Activated T-cell treated with anti-CD3 and anti-CD28 coated beads, Interleukin-2, amount 50 U/mL, for 24 hours (primary cell): ENCODE measurements around the gene RBL2.

Experiments used
- DNase-seq: peaks from one replicate; pipeline ENCODE4 v3.0.0-alpha.2; 2020
- H3K27ac Mint-ChIP-seq: 2 replicates; pipeline ENCODE4 v1.8.0; 2020; ENCODE audit warnings: mild to moderate bottlenecking, mixed read lengths
- H3K27me3 Mint-ChIP-seq: 2 replicates; pipeline ENCODE4 v1.8.0; 2020; ENCODE audit warnings: mixed read lengths
- H3K36me3 Mint-ChIP-seq: 2 replicates; pipeline ENCODE4 v1.8.0; 2020; ENCODE audit warnings: low read depth, mixed read lengths
- H3K4me1 Mint-ChIP-seq: 2 replicates; pipeline ENCODE4 v1.8.0; 2020; ENCODE audit warnings: low read depth, mixed read lengths
- H3K4me3 Mint-ChIP-seq: 2 replicates; pipeline ENCODE4 v1.8.0; 2020; ENCODE audit warnings: mild to moderate bottlenecking, moderate library complexity, mixed read lengths
- H3K9me3 Mint-ChIP-seq: 2 replicates; pipeline ENCODE4 v1.8.0; 2020; ENCODE audit warnings: mixed read lengths

Gene RBL2

DNA sequence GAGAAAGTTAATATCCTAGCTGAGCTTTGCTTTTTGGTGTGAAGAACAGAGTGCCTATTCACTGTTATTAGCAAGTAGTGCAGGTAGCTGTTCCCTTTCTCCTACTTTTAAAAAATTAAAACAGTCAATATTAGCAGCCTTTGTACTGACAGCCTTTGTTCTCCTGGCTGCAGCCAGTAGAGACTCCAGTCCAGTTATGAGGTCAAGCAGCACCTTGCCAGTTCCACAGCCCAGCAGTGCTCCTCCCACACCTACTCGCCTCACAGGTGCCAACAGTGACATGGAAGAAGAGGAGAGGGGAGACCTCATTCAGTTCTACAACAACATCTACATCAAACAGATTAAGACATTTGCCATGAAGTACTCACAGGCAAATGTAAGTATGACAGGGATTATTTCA lies 46.1 kb downstream of the RBL2 start:
- H3K27me3 Mint-ChIP-seq = no peaks in the 10 kb centered on the region
- H3K4me1 Mint-ChIP-seq = peaks cover 49% of the 10 kb centered on the region
- peaks cover 12% of the 10 kb centered on the region for H3K9me3 Mint-ChIP-seq
- no peak for DNase-seq
- peaks cover 96% of the 10 kb centered on the region for H3K36me3 Mint-ChIP-seq
- H3K27ac Mint-ChIP-seq = peak overlapping the region; percentile 61
- H3K4me3 Mint-ChIP-seq = no peak overlapping the region

- peaks cover 23% of the 10 kb centered on the region for H3K9me3 Mint-ChIP-seq
- no peak for DNase-seq
Observed at GRCh38 chr16:53482123-53482522, 47.9 kb downstream of the RBL2 start.

GRCh38 chr16:53484542-53484941 lies 50.3 kb downstream of the RBL2 start:
- no peaks in the 10 kb centered on the region for H3K27me3 Mint-ChIP-seq
- H3K4me1 Mint-ChIP-seq = peaks cover 25% of the 10 kb centered on the region
- no peak overlapping the region for H3K27ac Mint-ChIP-seq
- peaks cover 96% of the 10 kb centered on the region for H3K36me3 Mint-ChIP-seq
- no peak overlapping the region for H3K4me3 Mint-ChIP-seq
- H3K9me3 Mint-ChIP-seq = peaks cover 25% of the 10 kb centered on the region
- no peak for DNase-seq

More at GRCh38 chr16:53482123-53482522, 47.9 kb downstream of the RBL2 start:
- H3K27ac Mint-ChIP-seq = peak overlapping the region; percentile 27
- no peak overlapping the region for H3K4me3 Mint-ChIP-seq
- H3K36me3 Mint-ChIP-seq = peaks cover 97% of the 10 kb centered on the region
- no peaks in the 10 kb centered on the region for H3K27me3 Mint-ChIP-seq
- H3K4me1 Mint-ChIP-seq = peaks cover 33% of the 10 kb centered on the region

GRCh38 chr16:53486230-53486629 lies 52.0 kb downstream of the RBL2 start:
- Mint-ChIP-seq H3K27ac (no peak overlapping the region), H3K27me3 (no peaks in the 10 kb centered on the region), H3K9me3 (peaks cover 25% of the 10 kb centered on the region), H3K4me3 (no peak overlapping the region), H3K4me1 (peaks cover 29% of the 10 kb centered on the region), H3K36me3 (peaks cover 96% of the 10 kb centered on the region)
- no peak for DNase-seq

DNA sequence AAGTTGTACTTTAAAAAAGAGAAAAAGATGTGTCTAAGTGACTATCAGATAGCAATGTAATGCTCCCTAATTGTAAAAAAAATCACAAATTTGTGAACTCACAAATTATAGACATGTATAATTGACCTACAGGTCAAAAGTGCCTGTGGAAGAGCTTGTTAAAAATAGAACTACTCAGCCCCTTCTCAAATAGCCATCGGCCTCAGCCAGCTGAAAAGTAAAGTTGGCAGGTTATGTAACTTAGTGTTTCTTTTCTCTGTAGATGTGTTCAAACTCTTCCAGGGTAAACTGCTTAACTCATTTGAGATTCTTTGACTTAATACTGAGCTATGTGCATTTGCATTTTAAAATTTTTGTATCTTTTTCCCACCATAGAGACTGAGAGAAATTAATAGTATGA lies 55.5 kb downstream of the RBL2 start:
- no peak for DNase-seq
- Mint-ChIP-seq H3K4me1 (peaks cover 36% of the 10 kb centered on the region), H3K36me3 (peaks cover 98% of the 10 kb centered on the region), H3K4me3 (no peak overlapping the region), H3K27me3 (no peaks in the 10 kb centered on the region), H3K9me3 (peaks cover 17% of the 10 kb centered on the region), H3K27ac (peak overlapping the region; percentile 87)

GRCh38 chr16:53492503-53492902 lies 58.2 kb downstream of the RBL2 start:
- Mint-ChIP-seq H3K36me3 (peaks cover 98% of the 10 kb centered on the region), H3K27me3 (no peaks in the 10 kb centered on the region), H3K4me1 (peaks cover 55% of the 10 kb centered on the region), H3K27ac (peak overlapping the region; percentile 72), H3K4me3 (no peak overlapping the region), H3K9me3 (no peaks in the 10 kb centered on the region)
- DNase-seq = no peak

DNA sequence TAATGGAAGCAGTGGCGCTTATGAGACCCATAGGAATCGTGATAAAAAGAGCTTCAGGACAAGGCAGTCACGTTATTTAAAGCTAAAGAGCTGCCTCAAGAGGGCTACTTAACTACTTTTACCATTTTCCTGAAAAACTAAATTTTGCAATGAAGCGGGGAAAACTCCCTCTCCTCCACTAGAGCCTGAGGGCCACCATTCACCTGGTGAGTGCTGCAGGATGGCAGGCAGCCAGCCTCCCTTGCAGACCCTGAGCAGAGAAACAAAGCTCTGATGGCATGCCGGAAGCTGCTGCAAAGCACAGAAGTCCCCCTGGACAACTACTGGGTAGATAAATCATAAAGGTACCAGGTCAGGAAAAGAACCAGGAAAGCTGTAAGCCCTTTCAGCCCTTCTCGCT lies 60.4 kb downstream of the RBL2 start:
- H3K4me1 Mint-ChIP-seq = peaks cover 59% of the 10 kb centered on the region
- H3K4me3 Mint-ChIP-seq = no peak overlapping the region

DNA sequence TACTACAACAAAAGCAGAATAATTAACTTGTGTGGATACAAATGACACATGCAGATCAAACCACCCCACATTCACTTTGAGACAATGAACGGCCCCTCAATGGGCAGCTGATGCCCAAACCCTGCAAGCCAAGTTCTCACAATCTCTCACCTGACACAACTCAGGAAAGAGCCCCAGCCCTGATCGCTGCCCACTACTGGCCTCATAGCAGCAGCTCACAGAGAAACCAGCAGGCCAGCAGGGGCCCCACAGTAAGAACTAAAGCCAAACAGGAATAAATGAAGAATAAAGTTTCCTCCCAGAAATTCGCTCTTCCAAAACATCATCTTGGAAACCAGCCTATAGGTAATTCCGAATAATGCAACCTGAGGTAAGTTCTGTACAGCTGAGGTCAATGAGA lies 61.1 kb downstream of the RBL2 start:
- peaks cover 58% of the 10 kb centered on the region for H3K4me1 Mint-ChIP-seq
- H3K4me3 Mint-ChIP-seq = no peak overlapping the region
- H3K9me3 Mint-ChIP-seq = no peaks in the 10 kb centered on the region
- peaks cover 95% of the 10 kb centered on the region for H3K36me3 Mint-ChIP-seq
- DNase-seq = no peak
- no peaks in the 10 kb centered on the region for H3K27me3 Mint-ChIP-seq
- peak overlapping the region; percentile 63 for H3K27ac Mint-ChIP-seq

More for the DNA sequence above, 60.4 kb downstream of the RBL2 start:
- Mint-ChIP-seq H3K9me3 (no peaks in the 10 kb centered on the region), H3K36me3 (peaks cover 96% of the 10 kb centered on the region), H3K27ac (peak overlapping the region; percentile 63), H3K27me3 (no peaks in the 10 kb centered on the region)
- DNase-seq = no peak

GRCh38 chr16:53498984-53499383 lies 64.7 kb downstream of the RBL2 start:
- Mint-ChIP-seq H3K27ac (peak overlapping the region; percentile 85), H3K27me3 (no peaks in the 10 kb centered on the region), H3K4me3 (no peak overlapping the region), H3K4me1 (peaks cover 60% of the 10 kb centered on the region), H3K9me3 (no peaks in the 10 kb centered on the region), H3K36me3 (peaks cover 66% of the 10 kb centered on the region)
- DNase-seq = no peak

DNA sequence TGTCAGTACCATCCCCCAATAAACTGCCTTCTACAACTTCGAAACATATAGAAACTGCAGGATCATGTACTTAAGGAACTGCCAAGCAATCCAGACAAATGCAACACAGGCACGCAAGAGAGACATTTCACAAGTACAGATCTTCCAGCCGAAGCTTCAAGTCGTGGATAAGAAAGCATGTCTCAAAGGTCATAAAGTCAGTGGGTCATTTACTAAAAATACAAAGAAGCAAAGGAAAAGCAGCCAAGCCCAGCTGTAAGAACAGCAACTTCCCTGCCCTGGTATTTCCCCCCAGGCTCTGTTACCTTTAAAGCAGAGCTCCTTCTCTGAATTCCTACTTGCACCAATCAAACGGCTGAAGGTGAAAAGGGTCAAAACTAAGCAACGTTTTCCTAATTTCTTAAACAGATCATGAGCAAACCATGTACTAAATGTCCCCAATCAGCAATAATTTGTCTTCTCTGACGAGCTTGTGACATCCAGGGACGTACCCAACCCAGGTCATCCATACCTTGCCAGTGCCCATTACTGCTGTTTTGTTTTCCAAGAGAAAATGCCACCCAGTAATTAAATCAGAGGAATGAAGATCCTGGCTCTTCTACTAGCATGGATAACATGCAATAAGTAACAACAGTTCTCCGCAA lies 67.1 kb downstream of the RBL2 start:
- no peak for DNase-seq
- Mint-ChIP-seq H3K27me3 (no peaks in the 10 kb centered on the region), H3K27ac (peak overlapping the region; percentile 89), H3K9me3 (no peaks in the 10 kb centered on the region), H3K36me3 (peaks cover 45% of the 10 kb centered on the region), H3K4me3 (peak overlapping the region; percentile 89), H3K4me1 (peaks cover 58% of the 10 kb centered on the region)

GRCh38 chr16:53502331-53503269 lies 68.3 kb downstream of the RBL2 start, which contains the start of gene AKTIP:
TSS of gene AKTIP (minus strand) at chr16:53503209. CDS start at chr16:53500259, 2,950 bp downstream.
- Mint-ChIP-seq H3K9me3 (no peaks in the 10 kb centered on the region), H3K27me3 (no peaks in the 10 kb centered on the region), H3K4me3 (peak within 1 kb of the TSS; percentile 89), H3K36me3 (peaks cover 32% of the 10 kb centered on the region), H3K27ac (peak within 1 kb of the TSS; percentile 91), H3K4me1 (peaks cover 60% of the 10 kb centered on the region)
- DNase-seq = peak; percentile 89

GRCh38 chr16:53503270-53503923 lies 69.1 kb downstream of the RBL2 start:
- peaks cover 57% of the 10 kb centered on the region for H3K4me1 Mint-ChIP-seq
- H3K9me3 Mint-ChIP-seq = no peaks in the 10 kb centered on the region
- H3K27me3 Mint-ChIP-seq = no peaks in the 10 kb centered on the region
- H3K27ac Mint-ChIP-seq = peak overlapping the region; percentile 91
- H3K4me3 Mint-ChIP-seq = peak overlapping the region; percentile 89
- peaks cover 25% of the 10 kb centered on the region for H3K36me3 Mint-ChIP-seq
- DNase-seq = peak; percentile 99

- H3K27ac Mint-ChIP-seq = peak overlapping the region; percentile 91
- DNase-seq = no peak
- H3K36me3 Mint-ChIP-seq = peaks cover 19% of the 10 kb centered on the region
- peak overlapping the region; percentile 89 for H3K4me3 Mint-ChIP-seq
- H3K9me3 Mint-ChIP-seq = no peaks in the 10 kb centered on the region
- H3K4me1 Mint-ChIP-seq = peaks cover 51% of the 10 kb centered on the region
- no peaks in the 10 kb centered on the region for H3K27me3 Mint-ChIP-seq
Observed at GRCh38 chr16:53503991-53504663, 69.9 kb downstream of the RBL2 start.

- Mint-ChIP-seq H3K27ac (peak overlapping the region; percentile 91), H3K4me3 (peak overlapping the region; percentile 89), H3K36me3 (peaks cover 16% of the 10 kb centered on the region), H3K9me3 (no peaks in the 10 kb centered on the region), H3K27me3 (no peaks in the 10 kb centered on the region), H3K4me1 (peaks cover 51% of the 10 kb centered on the region)
- DNase-seq = no peak
Observed at GRCh38 chr16:53504665-53505064, 70.4 kb downstream of the RBL2 start.
